ENCODE measurements around the gene LRRC28. TPM values are rescaled to one million over a fixed set of nuclear protein-coding genes. Genes with fewer than 3 reads are reported as not detected.

Gene LRRC28
- total RNA-seq, 2 experiments from 2014 or later, result 12.5 to 14.4 TPM

GRCh38 chr15:99365242-99365641 lies 114.0 kb downstream of the LRRC28 start:
- peaks cover under 1% of the 10 kb centered on the region for H3K4me1 Mint-ChIP-seq (ENCODE audit: low read depth)
- peaks cover 3% of the 10 kb centered on the region for H3K9me3 Mint-ChIP-seq
- no peak for DNase-seq
- TF ChIP-seq CTCF (IDR thresholded peaks at IDR 0.05), result no peak
- Histone ChIP-seq H3K9me3 (ENCODE audit: control insufficient read depth in 1 of 2, insufficient read depth in 1 of 2, low read length in 2 of 2) (peaks cover 0 to 3% of the 10 kb centered on the region in 2 experiments), H3K4me3 (ENCODE audit: low read length) (no peak overlapping the region), H3K27ac (ENCODE audit: low read depth in 1 of 2, low read length in 2 of 2) (no peak overlapping the region), H3K27me3 (ENCODE audit: control insufficient read depth in 1 of 2, insufficient read depth in 2 of 2, low read length in 2 of 2) (no peaks in the 10 kb centered on the region), H3K4me1 (ENCODE audit: insufficient read depth, low read length) (no peaks in the 10 kb centered on the region), H3K36me3 (ENCODE audit: insufficient read depth, low read length) (no peaks in the 10 kb centered on the region)
- no peaks in the 10 kb centered on the region for H3K27me3 Mint-ChIP-seq
- ATAC-seq (ENCODE audit: poor library complexity), result no peak
- ChIA-PET CTCF (no interaction called here), POLR2A (no interaction called here)
- no peak overlapping the region for H3K4me3 Mint-ChIP-seq
- H3K36me3 Mint-ChIP-seq (ENCODE audit: low read depth), result peaks cover 69% of the 10 kb centered on the region
- intact Hi-C loops (cut with DNase I, micrococcal nuclease), result no loop called here
- H3K27ac Mint-ChIP-seq, result no peak overlapping the region

GRCh38 chr15:99366013-99366412 lies 114.7 kb downstream of the LRRC28 start:
- peaks cover 72% of the 10 kb centered on the region for H3K36me3 Mint-ChIP-seq (ENCODE audit: low read depth)
- Histone ChIP-seq H3K4me3 (ENCODE audit: low read length) (no peak overlapping the region), H3K36me3 (ENCODE audit: insufficient read depth, low read length) (no peaks in the 10 kb centered on the region), H3K27ac (ENCODE audit: low read depth in 1 of 2, low read length in 2 of 2) (no peak overlapping the region), H3K4me1 (ENCODE audit: insufficient read depth, low read length) (peaks cover 2% of the 10 kb centered on the region), H3K27me3 (ENCODE audit: control insufficient read depth in 1 of 2, insufficient read depth in 2 of 2, low read length in 2 of 2) (no peaks in the 10 kb centered on the region), H3K9me3 (ENCODE audit: control insufficient read depth in 1 of 2, insufficient read depth in 1 of 2, low read length in 2 of 2) (peaks cover 0 to 3% of the 10 kb centered on the region in 2 experiments)
- intact Hi-C loops (cut with DNase I, micrococcal nuclease), result no loop called here
- H3K4me1 Mint-ChIP-seq (ENCODE audit: low read depth), result peaks cover 1% of the 10 kb centered on the region
- no peak for TF ChIP-seq CTCF (IDR thresholded peaks at IDR 0.05)
- no peak overlapping the region for H3K4me3 Mint-ChIP-seq
- H3K27ac Mint-ChIP-seq, result no peak overlapping the region
- peaks cover 3% of the 10 kb centered on the region for H3K9me3 Mint-ChIP-seq
- no peaks in the 10 kb centered on the region for H3K27me3 Mint-ChIP-seq
- DNase-seq, result no peak
- no peak for ATAC-seq (ENCODE audit: poor library complexity)
- ChIA-PET CTCF (no interaction called here), POLR2A (no interaction called here)

- intact Hi-C loops (cut with DNase I, micrococcal nuclease), result no loop called here
Measured at GRCh38 chr15:99368743-99369142, 117.5 kb downstream of the LRRC28 start.

More at GRCh38 chr15:99368743-99369142, 117.5 kb downstream of the LRRC28 start:
- Mint-ChIP-seq H3K9me3 (peaks cover 3% of the 10 kb centered on the region), H3K27me3 (no peaks in the 10 kb centered on the region), H3K4me1 (ENCODE audit: low read depth) (peaks cover 13% of the 10 kb centered on the region), H3K27ac (no peak overlapping the region), H3K36me3 (ENCODE audit: low read depth) (peaks cover 64% of the 10 kb centered on the region), H3K4me3 (no peak overlapping the region)
- H3K9me3 ChIP-seq (ENCODE audit: control insufficient read depth in 1 of 2, insufficient read depth in 1 of 2, low read length in 2 of 2), result peaks cover 0 to 3% of the 10 kb centered on the region in 2 experiments
- no peak for DNase-seq
- ChIA-PET CTCF (no interaction called here), POLR2A (no interaction called here)
- no peaks in the 10 kb centered on the region for H3K36me3 ChIP-seq (ENCODE audit: insufficient read depth, low read length)
- H3K27me3 ChIP-seq (ENCODE audit: control insufficient read depth in 1 of 2, insufficient read depth in 2 of 2, low read length in 2 of 2), result no peaks in the 10 kb centered on the region
- no peak overlapping the region for H3K4me3 ChIP-seq (ENCODE audit: low read length)
- no peak for ATAC-seq (ENCODE audit: poor library complexity)
- TF ChIP-seq CTCF (IDR thresholded peaks at IDR 0.05), result no peak
- peaks cover 4% of the 10 kb centered on the region for H3K4me1 ChIP-seq (ENCODE audit: insufficient read depth, low read length)
- no peak overlapping the region for H3K27ac ChIP-seq (ENCODE audit: low read depth in 1 of 2, low read length in 2 of 2)
